ENCODE results near the gene MZB1. TPM values are rescaled to one million over a fixed set of nuclear protein-coding genes. Genes with fewer than 3 reads are reported as not detected.

The MZB1 gene
- polyA plus RNA-seq, 1 donor = 0.52 TPM

Other genes with a start within 250 kb of the MZB1 start
- 23.9 TPM for gene SIL1, start 191.5 kb downstream of the MZB1 start, polyA plus RNA-seq (ENCODE audit: insufficient read length)
- 271 TPM for gene MATR3, start 96.2 kb downstream of the MZB1 start, polyA plus RNA-seq (ENCODE audit: insufficient read length)
- gene PAIP2, start 48.1 kb downstream of the MZB1 start, polyA plus RNA-seq (ENCODE audit: insufficient read length) = 104 TPM
- gene SLC23A1, start 6.6 kb downstream of the MZB1 start, polyA plus RNA-seq (ENCODE audit: insufficient read length) = 0.28 TPM
- 42.6 TPM for gene PROB1, start 5.2 kb upstream of the MZB1 start, polyA plus RNA-seq (ENCODE audit: insufficient read length)
- gene SPATA24, start 14.2 kb upstream of the MZB1 start, polyA plus RNA-seq (ENCODE audit: insufficient read length) = 10.0 TPM
- 22.1 TPM for gene DNAJC18, start 49.6 kb upstream of the MZB1 start, polyA plus RNA-seq (ENCODE audit: insufficient read length)
- 29.8 TPM for gene ECSCR, start 72.8 kb upstream of the MZB1 start, polyA plus RNA-seq (ENCODE audit: insufficient read length)
- gene SMIM33, start 81.1 kb upstream of the MZB1 start, polyA plus RNA-seq (ENCODE audit: insufficient read length) = not detected
- 26.4 TPM for gene STING1, start 92.8 kb upstream of the MZB1 start, polyA plus RNA-seq (ENCODE audit: insufficient read length)
- gene UBE2D2, start 171.4 kb upstream of the MZB1 start, polyA plus RNA-seq (ENCODE audit: insufficient read length) = 132 TPM

All from forelimb muscle (tissue), 1 donor.